ENCODE results near the gene PHC3. TPM values are rescaled to one million over a fixed set of nuclear protein-coding genes. Genes with fewer than 3 reads are reported as not detected.

Gene PHC3
- polyA plus RNA-seq, 1 donor (not counting 4 experiments of a cell fraction or from before 2014, with no cell fraction given) = 32.2 TPM

DNA sequence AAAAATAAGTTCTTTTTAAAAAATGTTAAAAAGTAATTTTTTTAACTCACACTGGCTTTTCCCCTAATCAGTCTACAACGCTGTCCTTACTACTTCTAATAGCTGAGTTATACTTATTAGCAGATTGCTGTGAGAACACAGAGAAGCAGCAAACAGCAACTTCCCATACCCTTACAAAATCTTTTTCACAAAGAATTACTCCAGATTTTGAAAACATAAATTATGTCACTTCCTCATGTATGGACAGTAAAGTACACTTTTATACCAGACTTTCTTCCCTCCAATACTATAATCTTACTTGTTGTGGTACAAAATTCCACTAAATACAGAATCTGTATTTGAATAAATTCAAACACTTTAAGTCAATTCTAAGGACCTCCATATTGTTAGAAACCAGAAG, 2.1 kb downstream of the PHC3 start:
- Histone ChIP-seq H2AFZ (ENCODE audit: control insufficient read depth, low read length) (no peak overlapping the region), H3K9me1 (ENCODE audit: control insufficient read depth, extremely low read depth, insufficient read depth, low read length) (no peaks in the 10 kb centered on the region), H3K4me1 (ENCODE audit: control insufficient read depth, extremely low read depth, insufficient read depth, low read length) (peaks cover 15% of the 10 kb centered on the region), H3K27me3 (ENCODE audit: control insufficient read depth, extremely low read depth, insufficient read depth, low read length) (no peaks in the 10 kb centered on the region), H3K9me3 (ENCODE audit: control insufficient read depth, low read depth, low read length) (no peaks in the 10 kb centered on the region), H3K79me2 (ENCODE audit: control insufficient read depth, insufficient read depth, low read length) (peaks cover 44% of the 10 kb centered on the region), H3K4me2 (ENCODE audit: control insufficient read depth, extremely low read depth, insufficient read depth, low read depth, low read length) (peak overlapping the region; percentile 92), H3K9ac (ENCODE audit: control insufficient read depth, extremely low read depth, insufficient read depth, low read length) (no peak overlapping the region), H3K36me3 (ENCODE audit: control insufficient read depth in 2 of 2, extremely low read depth in 1 of 2, insufficient read depth in 2 of 2, low read length in 2 of 2) (peaks cover 9 to 10% of the 10 kb centered on the region in 2 experiments), H3K27ac (ENCODE audit: control insufficient read depth, insufficient read depth, low read length) (peak overlapping the region; percentile 96), H4K20me1 (ENCODE audit: control insufficient read depth, extremely low read depth, insufficient read depth, low read length) (no peaks in the 10 kb centered on the region), H3K4me3 (ENCODE audit: control insufficient read depth in 2 of 3, extremely low read depth in 1 of 3, insufficient read depth in 2 of 3, low read depth in 1 of 3, low read length in 3 of 3) (peak overlapping the region; percentile 80 to 99 (median 81))
- DNase-seq (ENCODE audit: low read depth, low spot score) (no peak), FAIRE-seq (no peak)
- dilution Hi-C loops (cut with MboI; ENCODE audit: extremely low pct_ligation_motif_present, low sequenced_read_pairs) = no loop called here
- no peak for TF ChIP-seq EZH2 (IDR thresholded peaks at IDR 0.05; ENCODE audit: low read length)
- TF ChIP-seq, protein P1, sequence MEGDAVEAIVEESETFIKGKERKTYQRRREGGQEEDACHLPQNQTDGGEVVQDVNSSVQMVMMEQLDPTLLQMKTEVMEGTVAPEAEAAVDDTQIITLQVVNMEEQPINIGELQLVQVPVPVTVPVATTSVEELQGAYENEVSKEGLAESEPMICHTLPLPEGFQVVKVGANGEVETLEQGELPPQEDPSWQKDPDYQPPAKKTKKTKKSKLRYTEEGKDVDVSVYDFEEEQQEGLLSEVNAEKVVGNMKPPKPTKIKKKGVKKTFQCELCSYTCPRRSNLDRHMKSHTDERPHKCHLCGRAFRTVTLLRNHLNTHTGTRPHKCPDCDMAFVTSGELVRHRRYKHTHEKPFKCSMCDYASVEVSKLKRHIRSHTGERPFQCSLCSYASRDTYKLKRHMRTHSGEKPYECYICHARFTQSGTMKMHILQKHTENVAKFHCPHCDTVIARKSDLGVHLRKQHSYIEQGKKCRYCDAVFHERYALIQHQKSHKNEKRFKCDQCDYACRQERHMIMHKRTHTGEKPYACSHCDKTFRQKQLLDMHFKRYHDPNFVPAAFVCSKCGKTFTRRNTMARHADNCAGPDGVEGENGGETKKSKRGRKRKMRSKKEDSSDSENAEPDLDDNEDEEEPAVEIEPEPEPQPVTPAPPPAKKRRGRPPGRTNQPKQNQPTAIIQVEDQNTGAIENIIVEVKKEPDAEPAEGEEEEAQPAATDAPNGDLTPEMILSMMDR (optimal IDR thresholded peaks at IDR 0.05 in 1 of 3, IDR thresholded peaks at IDR 0.05 in 1 of 3, conservative IDR thresholded peaks at IDR 0.05 in 1 of 3; ENCODE audit: extremely low read depth in 1 of 3, insufficient read depth in 2 of 3, low read length in 3 of 3) = no peak

DNA sequence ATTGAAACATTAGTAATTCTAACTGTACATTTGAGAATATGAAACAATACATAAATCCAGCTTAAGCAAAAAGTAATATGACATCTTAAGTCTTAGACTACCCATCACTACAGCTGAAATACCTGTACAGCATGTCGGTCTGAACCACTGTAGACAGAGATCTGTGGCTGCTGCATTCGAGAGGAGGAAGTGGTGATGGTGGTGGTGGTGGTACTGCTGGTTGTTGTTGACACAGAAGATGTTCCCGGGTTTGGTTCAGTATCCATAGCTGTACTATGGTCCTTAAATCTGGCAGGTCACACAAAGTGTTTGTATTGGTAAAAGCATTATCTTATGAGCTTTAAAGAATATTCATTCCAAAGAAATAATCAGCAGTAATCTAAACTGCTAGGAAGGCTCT, 2.9 kb downstream of the PHC3 start:
- no peak for TF ChIP-seq EZH2 (IDR thresholded peaks at IDR 0.05; ENCODE audit: low read length)
- TF ChIP-seq, protein P1 (optimal IDR thresholded peaks at IDR 0.05 in 1 of 3, IDR thresholded peaks at IDR 0.05 in 1 of 3, conservative IDR thresholded peaks at IDR 0.05 in 1 of 3; ENCODE audit: extremely low read depth in 1 of 3, insufficient read depth in 2 of 3, low read length in 3 of 3) = no peak
- Histone ChIP-seq H3K4me2 (ENCODE audit: control insufficient read depth, extremely low read depth, insufficient read depth, low read depth, low read length) (no peak overlapping the region), H3K4me3 (ENCODE audit: control insufficient read depth in 2 of 3, extremely low read depth in 1 of 3, insufficient read depth in 2 of 3, low read depth in 1 of 3, low read length in 3 of 3) (no peak overlapping the region), H3K9ac (ENCODE audit: control insufficient read depth, extremely low read depth, insufficient read depth, low read length) (no peak overlapping the region), H2AFZ (ENCODE audit: control insufficient read depth, low read length) (no peak overlapping the region), H3K9me3 (ENCODE audit: control insufficient read depth, low read depth, low read length) (no peaks in the 10 kb centered on the region), H3K27ac (ENCODE audit: control insufficient read depth, insufficient read depth, low read length) (no peak overlapping the region), H3K36me3 (ENCODE audit: control insufficient read depth in 2 of 2, extremely low read depth in 1 of 2, insufficient read depth in 2 of 2, low read length in 2 of 2) (peaks cover 10 to 13% of the 10 kb centered on the region in 2 experiments), H3K4me1 (ENCODE audit: control insufficient read depth, extremely low read depth, insufficient read depth, low read length) (peaks cover 15% of the 10 kb centered on the region), H3K9me1 (ENCODE audit: control insufficient read depth, extremely low read depth, insufficient read depth, low read length) (no peaks in the 10 kb centered on the region), H3K27me3 (ENCODE audit: control insufficient read depth, extremely low read depth, insufficient read depth, low read length) (no peaks in the 10 kb centered on the region), H4K20me1 (ENCODE audit: control insufficient read depth, extremely low read depth, insufficient read depth, low read length) (no peaks in the 10 kb centered on the region), H3K79me2 (ENCODE audit: control insufficient read depth, insufficient read depth, low read length) (peaks cover 48% of the 10 kb centered on the region)
- dilution Hi-C loops (cut with MboI; ENCODE audit: extremely low pct_ligation_motif_present, low sequenced_read_pairs) = no loop called here
- DNase-seq (ENCODE audit: low read depth, low spot score) (no peak), FAIRE-seq (no peak)

Data from keratinocyte (primary cell).